HL-60 (cell line): ENCODE data around the gene FAAP20.

ENCODE experiments used
- DNase-seq, 2 experiments: peaks; one replicate each; pipeline ENCODE4 v3.0.0-alpha.2; 2010 to 2020; ENCODE audit warnings: low read depth in 1 of 2, low spot score in 1 of 2
- H3K27ac ChIP-seq: fragments of 250-450 bp; sonication (Bioruptor Pico); replicated peaks from 2 replicates; pipeline ENCODE4 v1.5.1; 2020; ENCODE audit warnings: mild to moderate bottlenecking, moderate library complexity
- H3K27me3 ChIP-seq: fragments of 250-450 bp; sonication (Bioruptor Pico); 2 replicates; pipeline ENCODE4 v1.5.1; 2021; ENCODE audit warnings: mild to moderate bottlenecking, moderate library complexity; ENCODE audit not compliant: insufficient read depth, poor library complexity, severe bottlenecking
- H3K4me3 ChIP-seq: replicated peaks from 2 replicates; pipeline ENCODE4 v1.5.1; 2011; ENCODE audit warnings: mild to moderate bottlenecking, control low read depth, low read length; ENCODE audit not compliant: insufficient read depth
- GABPA ChIP-seq: IDR thresholded peaks from 2 replicates; pipeline ENCODE4 v1.6.1; 2012; ENCODE audit warnings: low read depth
- POLR2AphosphoS5 ChIP-seq: IDR thresholded peaks from 2 replicates; pipeline ENCODE4 v1.6.1; 2012; ENCODE audit warnings: low read depth
- REST ChIP-seq: IDR thresholded peaks from 2 replicates; pipeline ENCODE4 v1.6.1; 2012; ENCODE audit warnings: low read depth; ENCODE audit not compliant: insufficient replicate concordance
- SPI1 ChIP-seq: IDR thresholded peaks from 2 replicates; pipeline ENCODE4 v1.6.1; 2012; ENCODE audit warnings: low read depth, mild to moderate bottlenecking, borderline replicate concordance
- TF ChIP-seq, protein P1 (sequence below): IDR thresholded peaks from one replicate; pipeline ENCODE4 v1.5.1; 2011; ENCODE audit warnings: low read length, control low read depth, inconsistent platforms; ENCODE audit not compliant: insufficient read depth

The FAAP20 gene

DNA sequence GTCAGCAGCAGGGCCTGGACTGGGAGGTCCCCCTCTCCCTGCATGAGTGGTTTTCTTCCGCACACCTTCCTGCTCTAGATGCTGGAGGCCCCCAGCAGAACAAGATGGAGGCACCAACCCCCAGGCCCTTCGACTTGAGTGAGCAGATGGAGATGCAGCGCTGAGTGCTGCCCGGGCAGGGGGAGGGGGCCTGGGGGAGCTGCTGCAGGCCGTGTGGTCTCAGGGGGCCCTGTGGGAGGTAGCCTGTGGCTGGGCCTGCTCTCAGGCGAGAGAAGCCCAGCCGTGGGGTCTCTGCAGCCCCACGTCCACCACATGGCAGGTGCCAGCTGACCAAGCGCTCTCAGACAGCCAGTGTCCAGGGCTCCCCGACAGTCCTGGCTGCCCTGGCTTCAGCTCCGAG lies 1.2 kb upstream of the FAAP20 start:
- Histone ChIP-seq H3K27ac (peak overlapping the region; percentile 81), H3K4me3 (no peak overlapping the region), H3K27me3 (peaks cover 2% of the 10 kb centered on the region)
- no peak for DNase-seq
- TF ChIP-seq POLR2AphosphoS5 = no peak
- TF ChIP-seq, protein P1, sequence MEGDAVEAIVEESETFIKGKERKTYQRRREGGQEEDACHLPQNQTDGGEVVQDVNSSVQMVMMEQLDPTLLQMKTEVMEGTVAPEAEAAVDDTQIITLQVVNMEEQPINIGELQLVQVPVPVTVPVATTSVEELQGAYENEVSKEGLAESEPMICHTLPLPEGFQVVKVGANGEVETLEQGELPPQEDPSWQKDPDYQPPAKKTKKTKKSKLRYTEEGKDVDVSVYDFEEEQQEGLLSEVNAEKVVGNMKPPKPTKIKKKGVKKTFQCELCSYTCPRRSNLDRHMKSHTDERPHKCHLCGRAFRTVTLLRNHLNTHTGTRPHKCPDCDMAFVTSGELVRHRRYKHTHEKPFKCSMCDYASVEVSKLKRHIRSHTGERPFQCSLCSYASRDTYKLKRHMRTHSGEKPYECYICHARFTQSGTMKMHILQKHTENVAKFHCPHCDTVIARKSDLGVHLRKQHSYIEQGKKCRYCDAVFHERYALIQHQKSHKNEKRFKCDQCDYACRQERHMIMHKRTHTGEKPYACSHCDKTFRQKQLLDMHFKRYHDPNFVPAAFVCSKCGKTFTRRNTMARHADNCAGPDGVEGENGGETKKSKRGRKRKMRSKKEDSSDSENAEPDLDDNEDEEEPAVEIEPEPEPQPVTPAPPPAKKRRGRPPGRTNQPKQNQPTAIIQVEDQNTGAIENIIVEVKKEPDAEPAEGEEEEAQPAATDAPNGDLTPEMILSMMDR = no peak
- no peak for TF ChIP-seq SPI1
- no peak for TF ChIP-seq GABPA
- no peak for TF ChIP-seq REST

- H3K27ac ChIP-seq = peak overlapping the region; percentile 81
- DNase-seq = peak; percentile 56 to 85
- peak overlapping the region; percentile 72 for H3K4me3 ChIP-seq
- peaks cover 2% of the 10 kb centered on the region for H3K27me3 ChIP-seq
- TF ChIP-seq, protein P1 = peak; percentile 47
- TF ChIP-seq GABPA (0 out of 2 replicates have a peak, but pooled peaks have one; percentile 37), REST (no peak), POLR2AphosphoS5 (no peak)
Observed at GRCh38 chr1:2194898-2195673, 514 bp upstream of the FAAP20 start.

DNA sequence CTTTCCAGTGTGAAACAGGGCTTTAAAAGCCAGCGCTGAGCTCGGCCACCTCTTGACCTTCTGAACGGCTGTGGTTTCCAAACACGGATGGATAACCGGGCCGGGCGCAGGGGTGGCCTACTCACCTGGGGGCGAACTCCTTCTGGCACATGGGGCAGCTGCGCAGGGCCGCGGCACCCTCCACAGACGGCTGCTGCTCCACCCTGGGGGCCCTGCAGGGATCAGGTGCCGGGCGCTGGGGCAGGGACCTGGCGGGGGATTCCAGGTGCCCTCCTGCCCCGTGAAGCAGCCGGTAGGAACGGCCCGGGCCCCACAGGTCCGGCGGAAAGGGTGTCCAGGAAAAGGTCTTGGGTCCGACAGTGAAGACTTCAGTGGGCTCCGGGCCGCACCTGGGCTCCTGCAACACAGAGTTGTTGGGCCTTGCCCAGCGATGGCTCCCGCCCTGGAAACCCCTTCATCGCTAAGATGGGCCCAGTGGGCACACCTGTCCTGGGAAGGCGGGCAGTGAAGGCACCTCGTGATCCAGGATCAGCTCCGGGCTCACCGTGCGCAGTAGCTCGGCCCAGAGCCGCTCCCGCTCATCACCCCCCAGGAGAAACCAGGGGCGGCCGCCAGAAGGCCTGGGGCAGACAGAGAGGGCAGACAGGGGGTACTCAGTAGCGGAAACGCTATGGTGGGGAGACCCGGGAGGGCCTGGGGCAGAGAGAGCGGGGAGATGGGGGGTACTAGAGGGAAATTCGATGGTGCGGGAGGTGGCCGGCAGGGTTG lies 874 bp downstream of the FAAP20 start:
- no peak overlapping the region for H3K27ac ChIP-seq
- TF ChIP-seq GABPA = no peak
- TF ChIP-seq REST = no peak
- TF ChIP-seq, protein P1 = no peak
- TF ChIP-seq POLR2AphosphoS5 = no peak
- TF ChIP-seq SPI1 = no peak
- no peaks in the 10 kb centered on the region for H3K27me3 ChIP-seq
- H3K4me3 ChIP-seq = peak overlapping the region; percentile 40
- DNase-seq = no peak
